Activated T-helper 2 cell treated with anti-CD3 and anti-CD28 coated beads, Interferon-gamma antibody, Interleukin-2, Interleukin-4, amounts not matched to agents 10 μg/mL and 5 μg/mL and 100 μg/mL, durations not matched to agents 14 hours and 24 hours and 36 hours (primary cell): ENCODE measurements around the gene MTREX. TPM values are rescaled to one million over a fixed set of nuclear protein-coding genes. Genes with fewer than 3 reads are reported as not detected.

Source experiments
- DNase-seq: peaks from one replicate; pipeline ENCODE4 v3.0.0; 2021; ENCODE audit warnings: low spot score
- H3K27ac Mint-ChIP-seq: one replicate; pipeline ENCODE4 v1.8.0; 2021; ENCODE audit warnings: mixed read lengths
- H3K27me3 Mint-ChIP-seq: one replicate; pipeline ENCODE4 v1.8.0; 2021; ENCODE audit warnings: low read depth, mixed read lengths
- H3K36me3 Mint-ChIP-seq: one replicate; pipeline ENCODE4 v1.8.0; 2021; ENCODE audit warnings: low read depth, mixed read lengths
- H3K4me1 Mint-ChIP-seq: one replicate; pipeline ENCODE4 v1.8.0; 2021; ENCODE audit warnings: low read depth, mixed read lengths
- H3K4me3 Mint-ChIP-seq: one replicate; pipeline ENCODE4 v1.8.0; 2021; ENCODE audit warnings: low read depth, mild to moderate bottlenecking, moderate library complexity, mixed read lengths
- H3K9me3 Mint-ChIP-seq: one replicate; pipeline ENCODE4 v1.8.0; 2021; ENCODE audit warnings: mixed read lengths
- intact Hi-C: fragments of 100-400 bp; cut with micrococcal nuclease; formaldehyde crosslinking; loops from one replicate; pipeline ENCODE4 v1.15.1; 2023
- total RNA-seq: library from RNA; stranded (reverse); gene quantifications from 2 replicates; pipeline ENCODE4 v1.2.3, GENCODE V29; 2022

MTREX gene
- total RNA-seq, 1 donor from 2014 or later, result 123 TPM

DNA sequence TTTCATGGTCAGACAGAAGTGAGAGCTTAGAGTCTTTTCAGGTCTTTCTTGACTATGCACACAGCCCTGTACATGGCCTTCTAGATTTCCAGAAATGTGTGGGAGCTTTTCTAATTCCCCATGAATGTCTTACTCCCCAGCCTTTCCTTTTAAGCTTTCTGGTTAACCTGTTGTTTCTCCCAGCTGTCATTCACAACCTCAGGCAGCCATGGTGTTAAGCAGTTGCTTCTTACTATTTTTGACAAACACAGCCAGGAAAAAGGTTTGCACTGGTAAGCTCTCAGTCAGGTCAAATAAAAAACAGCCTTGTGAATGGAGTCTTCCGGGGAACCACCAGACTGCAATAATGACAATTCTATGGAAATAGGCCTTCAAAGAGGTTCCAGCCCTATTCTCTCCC is 84.9 kb downstream of the MTREX start:
- intact Hi-C loops, result no loop called here
- no peak overlapping the region for H3K4me3 Mint-ChIP-seq
- peaks cover 79% of the 10 kb centered on the region for H3K36me3 Mint-ChIP-seq
- no peak for DNase-seq
- no peak overlapping the region for H3K27ac Mint-ChIP-seq
- peaks cover 6% of the 10 kb centered on the region for H3K9me3 Mint-ChIP-seq
- H3K27me3 Mint-ChIP-seq, result no peaks in the 10 kb centered on the region
- peaks cover 4% of the 10 kb centered on the region for H3K4me1 Mint-ChIP-seq

GRCh38 chr5:55393501-55394175 is 85.8 kb downstream of the MTREX start:
- Mint-ChIP-seq H3K4me3 (no peak overlapping the region), H3K36me3 (peaks cover 72% of the 10 kb centered on the region), H3K9me3 (peaks cover 6% of the 10 kb centered on the region), H3K27ac (no peak overlapping the region), H3K27me3 (no peaks in the 10 kb centered on the region), H3K4me1 (peaks cover 4% of the 10 kb centered on the region)
- DNase-seq, result no peak
- intact Hi-C loops, result no loop called here

GRCh38 chr5:55402199-55402598 is 94.4 kb downstream of the MTREX start:
- H3K27me3 Mint-ChIP-seq, result no peaks in the 10 kb centered on the region
- no peaks in the 10 kb centered on the region for H3K9me3 Mint-ChIP-seq
- H3K4me1 Mint-ChIP-seq, result no peaks in the 10 kb centered on the region
- no peak overlapping the region for H3K27ac Mint-ChIP-seq
- intact Hi-C loops, result no loop called here
- DNase-seq, result no peak
- H3K36me3 Mint-ChIP-seq, result peaks cover 55% of the 10 kb centered on the region
- no peak overlapping the region for H3K4me3 Mint-ChIP-seq

DNA sequence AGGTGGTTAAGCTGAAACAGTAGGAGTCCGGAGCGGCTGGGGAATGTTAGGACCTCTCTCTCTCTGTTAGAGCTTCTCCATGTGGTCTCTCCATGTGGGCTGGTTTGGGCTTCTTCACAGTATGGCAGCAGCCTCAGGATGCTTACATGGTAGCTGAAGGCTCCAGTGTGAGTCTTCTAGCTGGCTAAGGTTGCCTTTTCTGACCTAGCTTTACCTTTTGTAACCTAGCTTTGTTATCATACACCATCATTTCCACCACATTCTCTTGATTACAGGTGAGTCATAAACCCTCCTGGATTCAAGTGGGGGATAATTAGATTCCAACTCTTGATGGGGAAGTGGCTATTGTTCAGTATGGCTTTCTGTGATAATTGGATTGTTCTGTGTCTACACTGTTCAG is 98.5 kb downstream of the MTREX start:
- no peaks in the 10 kb centered on the region for H3K9me3 Mint-ChIP-seq

DNA sequence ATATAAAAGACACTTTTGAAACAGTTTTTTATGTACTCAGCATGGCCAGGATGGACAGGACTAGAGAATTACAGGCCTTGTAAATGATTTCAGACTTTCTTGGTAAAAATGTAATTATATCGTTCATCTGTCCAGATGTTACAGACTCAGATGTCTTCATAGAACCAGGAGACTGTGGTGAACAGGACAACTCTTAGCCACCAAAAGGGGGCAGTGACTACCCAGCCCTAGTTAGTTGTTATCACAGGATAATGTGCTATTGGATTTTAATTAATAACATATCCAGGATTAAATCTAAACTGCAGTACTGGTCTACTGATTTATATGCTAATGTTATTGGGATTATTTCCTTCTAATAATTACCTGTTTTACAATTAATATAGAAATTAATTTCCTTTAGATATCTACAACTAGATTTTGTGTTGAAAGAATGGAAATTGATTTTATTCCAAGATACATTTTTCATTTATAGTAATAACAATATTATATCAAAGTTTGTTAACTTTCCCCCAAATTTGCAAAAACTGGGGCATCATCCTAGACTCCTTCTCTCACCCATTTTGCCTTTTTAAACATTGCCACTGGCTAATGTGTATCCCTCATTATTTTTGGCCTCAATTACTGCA is 99.4 kb downstream of the MTREX start:
- Mint-ChIP-seq H3K27ac (no peak overlapping the region), H3K4me3 (no peak overlapping the region), H3K27me3 (no peaks in the 10 kb centered on the region), H3K36me3 (peaks cover 56% of the 10 kb centered on the region), H3K4me1 (peaks cover 15% of the 10 kb centered on the region), H3K9me3 (no peaks in the 10 kb centered on the region)
- DNase-seq, result no peak
- intact Hi-C loops, result loop anchor here (1.0 kb wide), 1 partner anchor 287 kb away; no protein-coding TSS in a partner anchor

More for the DNA sequence above, 98.5 kb downstream of the MTREX start:
- intact Hi-C loops, result no loop called here
- Mint-ChIP-seq H3K36me3 (peaks cover 61% of the 10 kb centered on the region), H3K27ac (no peak overlapping the region), H3K27me3 (no peaks in the 10 kb centered on the region), H3K4me3 (no peak overlapping the region), H3K4me1 (peaks cover 8% of the 10 kb centered on the region)
- DNase-seq, result no peak

DNA sequence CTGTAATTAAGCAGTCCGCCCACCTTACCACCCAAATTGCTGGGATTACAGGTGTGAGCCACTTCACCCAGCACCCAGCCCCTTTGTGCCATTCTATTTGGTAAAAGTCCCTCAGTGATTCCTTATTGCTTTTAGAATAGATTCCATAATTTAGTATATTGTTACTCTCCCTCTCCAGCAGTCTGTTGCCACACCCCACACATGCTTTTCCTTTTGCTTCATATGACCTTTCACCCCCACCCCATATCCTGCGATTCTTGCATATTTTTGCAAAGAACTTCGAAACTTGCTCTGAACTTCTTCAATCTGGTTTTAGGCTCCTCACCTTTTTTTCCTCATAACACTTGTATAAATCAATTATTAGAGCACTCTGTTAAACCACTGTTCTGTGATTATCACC is 100.2 kb downstream of the MTREX start:
- Mint-ChIP-seq H3K36me3 (peaks cover 57% of the 10 kb centered on the region), H3K27me3 (no peaks in the 10 kb centered on the region), H3K27ac (no peak overlapping the region), H3K4me3 (no peak overlapping the region), H3K4me1 (peaks cover 18% of the 10 kb centered on the region), H3K9me3 (no peaks in the 10 kb centered on the region)
- DNase-seq, result no peak
- intact Hi-C loops, result loop anchor here (1.0 kb wide), 1 partner anchor 286 kb away; no protein-coding TSS in a partner anchor

DNA sequence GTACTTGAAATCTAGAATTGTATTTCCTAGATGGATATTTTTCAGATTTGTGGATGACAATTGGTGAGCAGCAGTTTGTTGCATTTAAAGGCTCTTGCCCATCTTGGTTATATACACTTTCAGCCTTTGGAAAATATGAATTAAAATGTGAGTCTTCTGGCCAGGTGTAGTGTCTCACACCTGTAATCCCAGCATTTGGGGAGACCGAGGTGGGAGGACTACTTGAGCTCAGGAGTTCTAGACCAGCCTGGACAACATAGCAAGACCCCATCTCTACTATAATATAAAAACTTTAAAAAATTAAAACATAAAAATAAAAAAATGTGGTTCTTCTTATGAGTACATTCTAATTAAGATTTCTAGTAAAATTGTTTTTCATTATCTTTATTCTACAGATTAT is 102.0 kb downstream of the MTREX start:
- Mint-ChIP-seq H3K27me3 (no peaks in the 10 kb centered on the region), H3K4me1 (peaks cover 18% of the 10 kb centered on the region), H3K27ac (no peak overlapping the region), H3K4me3 (no peak overlapping the region), H3K9me3 (no peaks in the 10 kb centered on the region), H3K36me3 (peaks cover 55% of the 10 kb centered on the region)
- DNase-seq, result no peak
- intact Hi-C loops, result no loop called here

GRCh38 chr5:55410845-55411244 is 103.1 kb downstream of the MTREX start:
- DNase-seq, result no peak
- intact Hi-C loops, result no loop called here
- no peaks in the 10 kb centered on the region for H3K27me3 Mint-ChIP-seq
- peaks cover 21% of the 10 kb centered on the region for H3K4me1 Mint-ChIP-seq
- H3K27ac Mint-ChIP-seq, result no peak overlapping the region
- H3K36me3 Mint-ChIP-seq, result peaks cover 58% of the 10 kb centered on the region
- H3K4me3 Mint-ChIP-seq, result no peak overlapping the region
- H3K9me3 Mint-ChIP-seq, result no peaks in the 10 kb centered on the region

GRCh38 chr5:55411876-55412275 is 104.1 kb downstream of the MTREX start:
- Mint-ChIP-seq H3K36me3 (peaks cover 56% of the 10 kb centered on the region), H3K4me1 (peaks cover 24% of the 10 kb centered on the region), H3K9me3 (no peaks in the 10 kb centered on the region), H3K4me3 (no peak overlapping the region), H3K27ac (no peak overlapping the region), H3K27me3 (no peaks in the 10 kb centered on the region)
- intact Hi-C loops, result no loop called here
- no peak for DNase-seq

DNA sequence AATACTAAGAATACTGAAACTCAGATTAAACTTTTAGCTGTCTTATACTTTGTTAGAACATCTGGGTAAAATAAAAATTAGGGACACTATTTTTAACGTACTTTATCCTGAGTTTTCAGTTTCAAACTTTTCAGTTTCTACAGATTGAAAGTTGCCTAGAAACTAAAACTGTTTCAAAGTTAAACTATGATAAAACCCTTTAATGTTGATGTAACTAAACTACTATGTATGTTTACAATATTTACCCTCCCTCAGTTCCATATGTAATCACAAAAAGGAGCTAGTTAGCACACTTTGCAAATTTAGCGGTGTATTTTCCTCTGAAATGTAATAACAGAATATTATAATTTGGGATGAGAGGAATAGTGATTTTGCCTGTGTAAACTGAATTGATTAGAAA is 105.9 kb downstream of the MTREX start:
- Mint-ChIP-seq H3K36me3 (peaks cover 51% of the 10 kb centered on the region), H3K9me3 (no peaks in the 10 kb centered on the region), H3K27ac (no peak overlapping the region), H3K4me3 (no peak overlapping the region), H3K4me1 (peaks cover 20% of the 10 kb centered on the region), H3K27me3 (no peaks in the 10 kb centered on the region)
- intact Hi-C loops, result no loop called here
- no peak for DNase-seq

DNA sequence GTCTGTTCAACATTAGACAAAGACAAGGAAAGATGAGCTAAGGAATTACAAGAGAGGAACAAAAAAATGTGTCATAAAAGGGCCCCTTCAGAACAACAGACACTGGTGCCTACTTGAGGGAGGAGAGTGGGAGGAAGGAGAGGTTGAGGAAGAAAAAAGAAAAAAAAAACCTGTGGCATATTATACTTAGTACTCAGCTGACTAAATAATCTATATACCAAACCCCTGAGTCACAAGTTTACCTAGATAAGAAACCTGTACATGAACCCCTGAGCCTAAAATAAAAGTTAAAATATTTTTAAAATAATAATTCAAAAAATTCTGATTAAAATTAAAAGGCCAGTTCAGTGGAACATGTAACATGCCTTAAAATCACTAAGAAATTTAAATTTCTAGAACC is 107.3 kb downstream of the MTREX start:
- H3K36me3 Mint-ChIP-seq, result peaks cover 54% of the 10 kb centered on the region
- H3K9me3 Mint-ChIP-seq, result no peaks in the 10 kb centered on the region
- no peak overlapping the region for H3K27ac Mint-ChIP-seq
- H3K4me1 Mint-ChIP-seq, result peaks cover 20% of the 10 kb centered on the region
- H3K27me3 Mint-ChIP-seq, result no peaks in the 10 kb centered on the region
- intact Hi-C loops, result no loop called here
- no peak overlapping the region for H3K4me3 Mint-ChIP-seq
- DNase-seq, result no peak

GRCh38 chr5:55416306-55416705 is 108.5 kb downstream of the MTREX start:
- no peaks in the 10 kb centered on the region for H3K9me3 Mint-ChIP-seq
- H3K4me1 Mint-ChIP-seq, result peaks cover 26% of the 10 kb centered on the region
- H3K27ac Mint-ChIP-seq, result no peak overlapping the region
- H3K4me3 Mint-ChIP-seq, result no peak overlapping the region
- DNase-seq, result no peak
- H3K27me3 Mint-ChIP-seq, result no peaks in the 10 kb centered on the region
- peaks cover 62% of the 10 kb centered on the region for H3K36me3 Mint-ChIP-seq
- intact Hi-C loops, result no loop called here
